Gastroesophageal sphincter (tissue), 3 donors: Measurements from ENCODE around the gene NDUFB5.

Experiments
- POLR2AphosphoS5 ChIP-seq: sonication (generic); formaldehyde crosslinking; IDR thresholded peaks from one replicate; pipeline ENCODE4 v1.6.1; 2017; ENCODE audit warnings: antibody characterized with exemption
- TF ChIP-seq, protein P1 (sequence below), 4 experiments: fragments of 200-600 bp in 2 of 4; fragments of 450-650 bp in 2 of 4; sonication (generic) in 1 of 4; IDR thresholded peaks; one replicate each; pipeline ENCODE4 v1.5.1; 2017 to 2019; ENCODE audit warnings: antibody characterized with exemption in 4 of 4, mild to moderate bottlenecking in 2 of 4, moderate library complexity in 2 of 4

DNA sequence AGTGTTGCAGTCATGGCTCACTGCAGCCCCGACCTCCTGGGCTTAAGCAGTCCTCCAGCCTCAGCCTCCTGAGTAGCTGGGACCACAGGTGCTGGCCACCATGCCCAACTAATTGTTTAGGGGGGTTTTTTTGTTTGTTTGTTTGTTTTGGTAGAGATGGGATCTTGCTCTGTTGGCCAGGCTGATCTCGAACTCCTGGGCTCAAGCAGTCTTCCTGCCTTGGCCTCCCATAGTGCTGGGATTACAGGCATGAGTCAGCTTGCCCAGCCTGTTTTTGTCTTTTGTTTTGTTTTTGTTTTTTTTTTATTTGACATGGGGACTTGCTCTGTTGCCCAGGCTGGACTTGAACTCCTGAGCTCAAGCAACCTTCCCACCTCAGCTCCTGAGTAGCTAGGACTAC is 17.4 kb downstream of the NDUFB5 start:
- TF ChIP-seq, protein P1, sequence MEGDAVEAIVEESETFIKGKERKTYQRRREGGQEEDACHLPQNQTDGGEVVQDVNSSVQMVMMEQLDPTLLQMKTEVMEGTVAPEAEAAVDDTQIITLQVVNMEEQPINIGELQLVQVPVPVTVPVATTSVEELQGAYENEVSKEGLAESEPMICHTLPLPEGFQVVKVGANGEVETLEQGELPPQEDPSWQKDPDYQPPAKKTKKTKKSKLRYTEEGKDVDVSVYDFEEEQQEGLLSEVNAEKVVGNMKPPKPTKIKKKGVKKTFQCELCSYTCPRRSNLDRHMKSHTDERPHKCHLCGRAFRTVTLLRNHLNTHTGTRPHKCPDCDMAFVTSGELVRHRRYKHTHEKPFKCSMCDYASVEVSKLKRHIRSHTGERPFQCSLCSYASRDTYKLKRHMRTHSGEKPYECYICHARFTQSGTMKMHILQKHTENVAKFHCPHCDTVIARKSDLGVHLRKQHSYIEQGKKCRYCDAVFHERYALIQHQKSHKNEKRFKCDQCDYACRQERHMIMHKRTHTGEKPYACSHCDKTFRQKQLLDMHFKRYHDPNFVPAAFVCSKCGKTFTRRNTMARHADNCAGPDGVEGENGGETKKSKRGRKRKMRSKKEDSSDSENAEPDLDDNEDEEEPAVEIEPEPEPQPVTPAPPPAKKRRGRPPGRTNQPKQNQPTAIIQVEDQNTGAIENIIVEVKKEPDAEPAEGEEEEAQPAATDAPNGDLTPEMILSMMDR (IDR thresholded peaks at IDR 0.05) = no peak
- no peak for TF ChIP-seq POLR2AphosphoS5
